NB4 (cell line): Measurements from ENCODE around the gene CD8B.

ENCODE experiments used
- MYC ChIP-seq: IDR thresholded peaks from 2 replicates; pipeline ENCODE4 v1.6.1; 2011; ENCODE audit warnings: low read depth, low read length
- POLR2A ChIP-seq: IDR thresholded peaks from 2 replicates; pipeline ENCODE4 v1.6.1; 2011; ENCODE audit warnings: mild to moderate bottlenecking; ENCODE audit not compliant: insufficient read length; ENCODE audit errors: extremely low read depth
- TF ChIP-seq, protein P1 (sequence below): IDR thresholded peaks from 2 replicates; pipeline ENCODE4 v1.6.1; 2011; ENCODE audit warnings: low read depth, low read length
- TF ChIP-seq, protein P2 (sequence below): IDR thresholded peaks from one replicate; pipeline ENCODE4 v1.5.1; 2012; ENCODE audit warnings: low read depth, low read length

DNA sequence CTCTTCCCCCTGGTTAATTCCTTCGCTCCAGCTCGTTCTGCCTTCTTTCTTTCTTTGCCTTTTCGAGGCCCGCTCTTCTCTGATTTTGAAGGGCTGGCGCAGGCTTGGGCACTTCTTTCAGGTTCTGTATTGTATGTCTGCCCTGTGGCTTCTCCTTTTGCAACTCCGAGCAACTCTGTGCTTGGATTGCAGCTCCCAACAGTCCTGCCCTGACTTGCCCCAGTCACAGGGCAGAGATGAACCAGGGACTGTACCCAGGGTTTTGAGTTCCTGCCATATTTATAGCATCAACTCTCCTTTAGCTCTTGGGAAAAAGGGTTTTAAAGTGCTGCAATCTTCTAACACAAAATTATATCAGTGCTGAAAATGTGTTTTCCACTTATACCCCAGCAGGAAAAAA lies 39.8 kb downstream of the CD8B start:
- TF ChIP-seq, protein P1, sequence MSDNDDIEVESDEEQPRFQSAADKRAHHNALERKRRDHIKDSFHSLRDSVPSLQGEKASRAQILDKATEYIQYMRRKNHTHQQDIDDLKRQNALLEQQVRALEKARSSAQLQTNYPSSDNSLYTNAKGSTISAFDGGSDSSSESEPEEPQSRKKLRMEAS: no peak
- TF ChIP-seq POLR2A: no peak
- TF ChIP-seq, protein P2, sequence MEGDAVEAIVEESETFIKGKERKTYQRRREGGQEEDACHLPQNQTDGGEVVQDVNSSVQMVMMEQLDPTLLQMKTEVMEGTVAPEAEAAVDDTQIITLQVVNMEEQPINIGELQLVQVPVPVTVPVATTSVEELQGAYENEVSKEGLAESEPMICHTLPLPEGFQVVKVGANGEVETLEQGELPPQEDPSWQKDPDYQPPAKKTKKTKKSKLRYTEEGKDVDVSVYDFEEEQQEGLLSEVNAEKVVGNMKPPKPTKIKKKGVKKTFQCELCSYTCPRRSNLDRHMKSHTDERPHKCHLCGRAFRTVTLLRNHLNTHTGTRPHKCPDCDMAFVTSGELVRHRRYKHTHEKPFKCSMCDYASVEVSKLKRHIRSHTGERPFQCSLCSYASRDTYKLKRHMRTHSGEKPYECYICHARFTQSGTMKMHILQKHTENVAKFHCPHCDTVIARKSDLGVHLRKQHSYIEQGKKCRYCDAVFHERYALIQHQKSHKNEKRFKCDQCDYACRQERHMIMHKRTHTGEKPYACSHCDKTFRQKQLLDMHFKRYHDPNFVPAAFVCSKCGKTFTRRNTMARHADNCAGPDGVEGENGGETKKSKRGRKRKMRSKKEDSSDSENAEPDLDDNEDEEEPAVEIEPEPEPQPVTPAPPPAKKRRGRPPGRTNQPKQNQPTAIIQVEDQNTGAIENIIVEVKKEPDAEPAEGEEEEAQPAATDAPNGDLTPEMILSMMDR: no peak
- no peak for TF ChIP-seq MYC
